Mucosa of descending colon (tissue), 3 donors: ENCODE measurements around the gene SECTM1. TPM values are rescaled to one million over a fixed set of nuclear protein-coding genes. Genes with fewer than 3 reads are reported as not detected.

Experiments
- ATAC-seq: fragments of 200-7000 bp; cut with Tn5 transposase; one replicate; pipeline ENCODE4 v1.9.1; 2020; ENCODE audit warnings: mild to moderate bottlenecking, moderate library complexity
- DNase-seq, 3 donors: peaks; one replicate each; pipeline ENCODE4 v3.0.0-alpha.2; 2020
- H3K36me3 ChIP-seq: fragments of 200-600 bp; one replicate; pipeline ENCODE4 v1.8.0; 2021; ENCODE audit warnings: low read depth, mild to moderate bottlenecking
- H3K4me1 ChIP-seq: fragments of 200-600 bp; one replicate; pipeline ENCODE4 v1.8.0; 2021; ENCODE audit warnings: low read depth, mild to moderate bottlenecking
- H3K4me3 ChIP-seq: fragments of 200-600 bp; one replicate; pipeline ENCODE4 v1.8.0; 2021; ENCODE audit warnings: mild to moderate bottlenecking
- H3K9me3 ChIP-seq: fragments of 200-600 bp; one replicate; pipeline ENCODE4 v1.8.0; 2021; ENCODE audit warnings: mild to moderate bottlenecking
- CTCF ChIP-seq: fragments of 200-600 bp; IDR thresholded peaks from one replicate; pipeline ENCODE4 v1.8.0; 2022; ENCODE audit warnings: antibody characterized with exemption, mild to moderate bottlenecking
- intact Hi-C, 2 donors: fragments of 100-400 bp; cut with DNase I in 1 of 2; cut with micrococcal nuclease in 1 of 2; formaldehyde crosslinking; loops; one replicate each; pipeline versions ENCODE4 v1.11.0 to v1.11.1; 2022; cut with DNase I, micrococcal nuclease
- total RNA-seq, 3 donors: library from RNA; stranded (reverse); fragmentation: NEBNext Ultra II Directional in 2 of 3; extraction: Animal tissue kit (Norgen Biotek cat#: 25700) in 2 of 3; gene quantifications; one replicate each; pipeline versions ENCODE4 v1.2.1 to v1.2.4, GENCODE V29; 2021 to 2023
- donor health status: DM: no; HTN: no; CAD: no; lungs with moderate emphysema.
- donor health status: DM: no; HTN: no; CAD: no.
- donor health status: DM: no; HTN: yes; CAD: no.

The SECTM1 gene
- total RNA-seq, 3 donors from 2014 or later = 127 to 268 (median 213) TPM

GRCh38 chr17:82305727-82306300 lies 27.8 kb downstream of the SECTM1 start:
- TF ChIP-seq CTCF = no peak
- no peaks in the 10 kb centered on the region for H3K9me3 ChIP-seq
- no peaks in the 10 kb centered on the region for H3K36me3 ChIP-seq
- DNase-seq = no peak
- peaks cover 7% of the 10 kb centered on the region for H3K4me1 ChIP-seq
- ATAC-seq = no peak
- intact Hi-C loops = no loop called here
- no peak overlapping the region for H3K4me3 ChIP-seq

GRCh38 chr17:82304826-82305726 lies 28.5 kb downstream of the SECTM1 start:
- no peak for TF ChIP-seq CTCF
- H3K36me3 ChIP-seq = no peaks in the 10 kb centered on the region
- no peak overlapping the region for H3K4me3 ChIP-seq
- intact Hi-C loops = no loop called here
- ATAC-seq = no peak
- no peaks in the 10 kb centered on the region for H3K9me3 ChIP-seq
- peaks cover 10% of the 10 kb centered on the region for H3K4me1 ChIP-seq
- peak in 1 of 3 donors; percentile 26 for DNase-seq

GRCh38 chr17:82303944-82304808 lies 29.4 kb downstream of the SECTM1 start:
- intact Hi-C loops = no loop called here
- H3K36me3 ChIP-seq = no peaks in the 10 kb centered on the region
- no peak for ATAC-seq
- peaks cover 6% of the 10 kb centered on the region for H3K4me1 ChIP-seq
- TF ChIP-seq CTCF = no peak
- H3K9me3 ChIP-seq = no peaks in the 10 kb centered on the region
- no peak overlapping the region for H3K4me3 ChIP-seq
- DNase-seq = peak in 1 of 3 donors; percentile 33

- Histone ChIP-seq H3K4me3 (no peak overlapping the region), H3K9me3 (no peaks in the 10 kb centered on the region), H3K4me1 (peaks cover 13% of the 10 kb centered on the region), H3K36me3 (no peaks in the 10 kb centered on the region)
- peak in 1 of 3 donors; percentile 40 for DNase-seq
- peak; percentile 16 for ATAC-seq
- intact Hi-C loops = no loop called here
- no peak for TF ChIP-seq CTCF
Observed at GRCh38 chr17:82302991-82303943, 30.3 kb downstream of the SECTM1 start.
